ENCODE data around the gene KLK5.

The KLK5 gene

GRCh38 chr19:50933640-50934039, 19.2 kb downstream of the KLK5 start:
- no peak overlapping the region for H3K4me2 ChIP-seq (ENCODE audit: low read length)
- no peaks in the 10 kb centered on the region for H3K27me3 ChIP-seq (ENCODE audit: control insufficient read depth, insufficient read depth, low read length)
- no peaks in the 10 kb centered on the region for H3K4me1 ChIP-seq (ENCODE audit: control insufficient read depth, insufficient read depth, low read length)
- H3K4me3 ChIP-seq (ENCODE audit: low read length) = no peak overlapping the region
- H3K36me3 ChIP-seq (ENCODE audit: insufficient read depth, low read length) = no peaks in the 10 kb centered on the region
- H3K9ac ChIP-seq (ENCODE audit: low read depth, low read length) = no peak overlapping the region
- H3K9me3 ChIP-seq (replicated peaks; ENCODE audit: low read length) = no peaks in the 10 kb centered on the region

- Histone ChIP-seq H3K9me3 (replicated peaks; ENCODE audit: low read length) (no peaks in the 10 kb centered on the region), H3K4me1 (ENCODE audit: control insufficient read depth, insufficient read depth, low read length) (no peaks in the 10 kb centered on the region), H3K9ac (ENCODE audit: low read depth, low read length) (no peak overlapping the region), H3K4me2 (ENCODE audit: low read length) (no peak overlapping the region), H3K27me3 (ENCODE audit: control insufficient read depth, insufficient read depth, low read length) (no peaks in the 10 kb centered on the region), H3K4me3 (ENCODE audit: low read length) (no peak overlapping the region), H3K36me3 (ENCODE audit: insufficient read depth, low read length) (no peaks in the 10 kb centered on the region)
Measured at GRCh38 chr19:50932690-50933083, 20.2 kb downstream of the KLK5 start.

GRCh38 chr19:50932018-50932689, 20.7 kb downstream of the KLK5 start:
- H3K9me3 ChIP-seq (replicated peaks; ENCODE audit: low read length) = no peaks in the 10 kb centered on the region
- H3K4me1 ChIP-seq (ENCODE audit: control insufficient read depth, insufficient read depth, low read length) = no peaks in the 10 kb centered on the region
- no peaks in the 10 kb centered on the region for H3K36me3 ChIP-seq (ENCODE audit: insufficient read depth, low read length)
- no peak overlapping the region for H3K4me3 ChIP-seq (ENCODE audit: low read length)
- no peak overlapping the region for H3K9ac ChIP-seq (ENCODE audit: low read depth, low read length)
- H3K27me3 ChIP-seq (ENCODE audit: control insufficient read depth, insufficient read depth, low read length) = no peaks in the 10 kb centered on the region
- H3K4me2 ChIP-seq (ENCODE audit: low read length) = no peak overlapping the region

GRCh38 chr19:50931023-50931422, 21.8 kb downstream of the KLK5 start:
- no peak overlapping the region for H3K4me2 ChIP-seq (ENCODE audit: low read length)
- H3K36me3 ChIP-seq (ENCODE audit: insufficient read depth, low read length) = no peaks in the 10 kb centered on the region
- H3K9ac ChIP-seq (ENCODE audit: low read depth, low read length) = no peak overlapping the region
- H3K27me3 ChIP-seq (ENCODE audit: control insufficient read depth, insufficient read depth, low read length) = no peaks in the 10 kb centered on the region
- no peak overlapping the region for H3K4me3 ChIP-seq (ENCODE audit: low read length)
- H3K4me1 ChIP-seq (ENCODE audit: control insufficient read depth, insufficient read depth, low read length) = no peaks in the 10 kb centered on the region
- H3K9me3 ChIP-seq (replicated peaks; ENCODE audit: low read length) = no peaks in the 10 kb centered on the region

- H3K27me3 ChIP-seq (ENCODE audit: control insufficient read depth, insufficient read depth, low read length) = no peaks in the 10 kb centered on the region
- H3K36me3 ChIP-seq (ENCODE audit: insufficient read depth, low read length) = no peaks in the 10 kb centered on the region
- H3K4me1 ChIP-seq (ENCODE audit: control insufficient read depth, insufficient read depth, low read length) = no peaks in the 10 kb centered on the region
- no peak overlapping the region for H3K4me2 ChIP-seq (ENCODE audit: low read length)
- no peak overlapping the region for H3K4me3 ChIP-seq (ENCODE audit: low read length)
- no peaks in the 10 kb centered on the region for H3K9me3 ChIP-seq (replicated peaks; ENCODE audit: low read length)
- H3K9ac ChIP-seq (ENCODE audit: low read depth, low read length) = no peak overlapping the region
Measured at GRCh38 chr19:50928831-50929230, 24.0 kb downstream of the KLK5 start.

GRCh38 chr19:50926144-50926543, 26.7 kb downstream of the KLK5 start:
- Histone ChIP-seq H3K4me2 (ENCODE audit: low read length) (no peak overlapping the region), H3K4me3 (ENCODE audit: low read length) (no peak overlapping the region), H3K27me3 (ENCODE audit: control insufficient read depth, insufficient read depth, low read length) (no peaks in the 10 kb centered on the region), H3K36me3 (ENCODE audit: insufficient read depth, low read length) (no peaks in the 10 kb centered on the region), H3K9me3 (replicated peaks; ENCODE audit: low read length) (no peaks in the 10 kb centered on the region), H3K4me1 (ENCODE audit: control insufficient read depth, insufficient read depth, low read length) (no peaks in the 10 kb centered on the region), H3K9ac (ENCODE audit: low read depth, low read length) (no peak overlapping the region)

GRCh38 chr19:50925734-50926133, 27.1 kb downstream of the KLK5 start:
- Histone ChIP-seq H3K27me3 (ENCODE audit: control insufficient read depth, insufficient read depth, low read length) (no peaks in the 10 kb centered on the region), H3K9me3 (replicated peaks; ENCODE audit: low read length) (no peaks in the 10 kb centered on the region), H3K4me2 (ENCODE audit: low read length) (no peak overlapping the region)

GRCh38 chr19:50924586-50924985, 28.3 kb downstream of the KLK5 start:
- no peak overlapping the region for H3K9ac ChIP-seq (ENCODE audit: low read depth, low read length)
- H3K4me2 ChIP-seq (ENCODE audit: low read length) = no peak overlapping the region
- no peaks in the 10 kb centered on the region for H3K4me1 ChIP-seq (ENCODE audit: control insufficient read depth, insufficient read depth, low read length)
- no peaks in the 10 kb centered on the region for H3K9me3 ChIP-seq (replicated peaks; ENCODE audit: low read length)
- H3K4me3 ChIP-seq (ENCODE audit: low read length) = no peak overlapping the region
- no peaks in the 10 kb centered on the region for H3K27me3 ChIP-seq (ENCODE audit: control insufficient read depth, insufficient read depth, low read length)
- no peaks in the 10 kb centered on the region for H3K36me3 ChIP-seq (ENCODE audit: insufficient read depth, low read length)

More at GRCh38 chr19:50925734-50926133, 27.1 kb downstream of the KLK5 start:
- H3K9ac ChIP-seq (ENCODE audit: low read depth, low read length) = no peak overlapping the region
- H3K36me3 ChIP-seq (ENCODE audit: insufficient read depth, low read length) = no peaks in the 10 kb centered on the region
- H3K4me3 ChIP-seq (ENCODE audit: low read length) = no peak overlapping the region
- H3K4me1 ChIP-seq (ENCODE audit: control insufficient read depth, insufficient read depth, low read length) = no peaks in the 10 kb centered on the region

- no peaks in the 10 kb centered on the region for H3K36me3 ChIP-seq (ENCODE audit: insufficient read depth, low read length)
- H3K4me2 ChIP-seq (ENCODE audit: low read length) = no peak overlapping the region
- H3K4me1 ChIP-seq (ENCODE audit: control insufficient read depth, insufficient read depth, low read length) = no peaks in the 10 kb centered on the region
- no peak overlapping the region for H3K4me3 ChIP-seq (ENCODE audit: low read length)
- no peaks in the 10 kb centered on the region for H3K27me3 ChIP-seq (ENCODE audit: control insufficient read depth, insufficient read depth, low read length)
- no peak overlapping the region for H3K9ac ChIP-seq (ENCODE audit: low read depth, low read length)
- H3K9me3 ChIP-seq (replicated peaks; ENCODE audit: low read length) = no peaks in the 10 kb centered on the region
Measured at GRCh38 chr19:50922317-50922853, 30.5 kb downstream of the KLK5 start.

GRCh38 chr19:50921426-50922316, 31.2 kb downstream of the KLK5 start:
- Histone ChIP-seq H3K36me3 (ENCODE audit: insufficient read depth, low read length) (no peaks in the 10 kb centered on the region), H3K9me3 (replicated peaks; ENCODE audit: low read length) (no peaks in the 10 kb centered on the region)

GRCh38 chr19:50916069-50916468, 36.8 kb downstream of the KLK5 start:
- Histone ChIP-seq H3K4me1 (ENCODE audit: control insufficient read depth, insufficient read depth, low read length) (no peaks in the 10 kb centered on the region), H3K27me3 (ENCODE audit: control insufficient read depth, insufficient read depth, low read length) (peaks cover 3% of the 10 kb centered on the region), H3K36me3 (ENCODE audit: insufficient read depth, low read length) (no peaks in the 10 kb centered on the region), H3K9me3 (replicated peaks; ENCODE audit: low read length) (no peaks in the 10 kb centered on the region), H3K9ac (ENCODE audit: low read depth, low read length) (no peak overlapping the region), H3K4me2 (ENCODE audit: low read length) (no peak overlapping the region), H3K4me3 (ENCODE audit: low read length) (no peak overlapping the region)

More at GRCh38 chr19:50921426-50922316, 31.2 kb downstream of the KLK5 start:
- Histone ChIP-seq H3K27me3 (ENCODE audit: control insufficient read depth, insufficient read depth, low read length) (no peaks in the 10 kb centered on the region), H3K9ac (ENCODE audit: low read depth, low read length) (no peak overlapping the region), H3K4me1 (ENCODE audit: control insufficient read depth, insufficient read depth, low read length) (no peaks in the 10 kb centered on the region), H3K4me2 (ENCODE audit: low read length) (no peak overlapping the region), H3K4me3 (ENCODE audit: low read length) (no peak overlapping the region)

All from skeletal muscle satellite cell (primary cell).